ENCODE measurements around the gene GALT.

DNA sequence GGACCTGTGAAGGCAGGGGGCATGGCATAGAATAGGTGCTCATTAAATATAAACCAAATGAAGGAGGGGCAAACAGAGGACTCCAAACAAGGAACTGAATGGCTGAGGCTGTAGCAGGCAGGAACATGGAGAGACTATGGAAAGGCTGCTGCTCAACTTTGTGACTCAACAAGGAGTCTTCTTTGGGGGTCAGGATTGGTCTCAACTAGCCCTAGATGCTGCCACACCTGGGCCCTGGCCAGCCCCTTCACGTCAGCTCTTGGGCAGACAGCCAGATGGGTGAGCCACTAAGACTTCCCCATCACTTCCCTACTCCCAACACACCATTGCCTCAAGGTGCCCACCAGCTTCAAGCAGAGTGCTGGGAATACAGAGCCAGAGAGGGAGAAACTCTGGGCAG lies 45.6 kb upstream of the GALT start:
- TF ChIP-seq, protein P1, sequence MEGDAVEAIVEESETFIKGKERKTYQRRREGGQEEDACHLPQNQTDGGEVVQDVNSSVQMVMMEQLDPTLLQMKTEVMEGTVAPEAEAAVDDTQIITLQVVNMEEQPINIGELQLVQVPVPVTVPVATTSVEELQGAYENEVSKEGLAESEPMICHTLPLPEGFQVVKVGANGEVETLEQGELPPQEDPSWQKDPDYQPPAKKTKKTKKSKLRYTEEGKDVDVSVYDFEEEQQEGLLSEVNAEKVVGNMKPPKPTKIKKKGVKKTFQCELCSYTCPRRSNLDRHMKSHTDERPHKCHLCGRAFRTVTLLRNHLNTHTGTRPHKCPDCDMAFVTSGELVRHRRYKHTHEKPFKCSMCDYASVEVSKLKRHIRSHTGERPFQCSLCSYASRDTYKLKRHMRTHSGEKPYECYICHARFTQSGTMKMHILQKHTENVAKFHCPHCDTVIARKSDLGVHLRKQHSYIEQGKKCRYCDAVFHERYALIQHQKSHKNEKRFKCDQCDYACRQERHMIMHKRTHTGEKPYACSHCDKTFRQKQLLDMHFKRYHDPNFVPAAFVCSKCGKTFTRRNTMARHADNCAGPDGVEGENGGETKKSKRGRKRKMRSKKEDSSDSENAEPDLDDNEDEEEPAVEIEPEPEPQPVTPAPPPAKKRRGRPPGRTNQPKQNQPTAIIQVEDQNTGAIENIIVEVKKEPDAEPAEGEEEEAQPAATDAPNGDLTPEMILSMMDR (conservative IDR thresholded peaks at IDR 0.05 in 1 of 2, IDR thresholded peaks at IDR 0.05 in 1 of 2; ENCODE audit: extremely low read depth in 1 of 2, insufficient read depth in 1 of 2, low read depth in 1 of 2, low read length in 2 of 2) = no peak
- no peak for TF ChIP-seq EZH2 (IDR thresholded peaks at IDR 0.05; ENCODE audit: borderline replicate concordance, low read length)
